OCI-LY3 (cell line): ENCODE results near the gene IDH3G.

ENCODE experiments used
- EZH2phosphoT487 ChIP-seq: fragments of 200-600 bp; shearing (Covaris generic); IDR thresholded peaks from 2 replicates; pipeline ENCODE4 v1.6.1; 2018; ENCODE audit warnings: antibody characterized with exemption, mixed run types, low read depth
- TF ChIP-seq, protein P1 (sequence below): fragments of 200-600, 300-600 bp; sonication (generic); IDR thresholded peaks from 2 replicates; pipeline ENCODE4 v1.5.1; 2014; ENCODE audit warnings: antibody characterized with exemption, low read length, low read depth

DNA sequence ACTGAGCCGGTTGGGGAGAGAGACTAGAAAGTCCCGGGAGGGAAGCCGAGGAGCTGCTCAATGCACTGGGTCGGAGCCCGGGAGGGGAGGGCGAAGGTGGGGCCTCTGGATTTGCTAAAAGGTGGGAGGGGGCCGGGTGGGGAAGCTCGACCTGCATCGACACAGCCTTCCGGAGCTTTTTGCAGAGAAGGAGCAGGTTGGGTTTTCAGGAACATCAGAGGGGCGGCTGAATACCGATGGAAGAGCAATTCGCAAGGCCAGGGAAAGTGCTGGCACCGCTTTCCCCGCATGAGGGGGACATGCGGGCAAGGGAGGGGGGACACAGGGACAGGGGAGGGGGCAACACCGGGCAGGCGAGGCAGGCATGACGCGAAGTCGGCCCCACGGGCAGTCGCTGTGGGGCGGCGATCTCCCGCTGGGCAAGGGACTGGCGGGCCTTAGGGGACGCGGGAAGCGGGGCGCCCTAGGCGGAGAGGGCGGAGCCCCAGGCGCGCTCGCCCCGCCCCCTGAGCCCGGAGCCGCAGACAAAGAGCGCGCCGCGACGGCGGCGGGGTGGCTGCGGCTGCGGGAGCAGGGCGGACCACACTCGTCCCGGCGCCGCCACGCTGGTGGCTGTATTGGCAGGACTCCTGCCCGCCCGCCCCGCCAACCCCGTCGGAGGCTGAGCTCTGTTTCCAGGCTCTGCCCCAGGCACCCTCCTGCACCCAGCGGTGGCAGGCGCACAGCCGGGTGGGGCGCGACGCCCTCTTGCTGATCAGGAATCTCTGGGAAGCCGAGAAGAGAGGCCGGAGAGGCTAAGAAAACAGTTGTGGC lies 24.6 kb upstream of the IDH3G start:
- TF ChIP-seq, protein P1, sequence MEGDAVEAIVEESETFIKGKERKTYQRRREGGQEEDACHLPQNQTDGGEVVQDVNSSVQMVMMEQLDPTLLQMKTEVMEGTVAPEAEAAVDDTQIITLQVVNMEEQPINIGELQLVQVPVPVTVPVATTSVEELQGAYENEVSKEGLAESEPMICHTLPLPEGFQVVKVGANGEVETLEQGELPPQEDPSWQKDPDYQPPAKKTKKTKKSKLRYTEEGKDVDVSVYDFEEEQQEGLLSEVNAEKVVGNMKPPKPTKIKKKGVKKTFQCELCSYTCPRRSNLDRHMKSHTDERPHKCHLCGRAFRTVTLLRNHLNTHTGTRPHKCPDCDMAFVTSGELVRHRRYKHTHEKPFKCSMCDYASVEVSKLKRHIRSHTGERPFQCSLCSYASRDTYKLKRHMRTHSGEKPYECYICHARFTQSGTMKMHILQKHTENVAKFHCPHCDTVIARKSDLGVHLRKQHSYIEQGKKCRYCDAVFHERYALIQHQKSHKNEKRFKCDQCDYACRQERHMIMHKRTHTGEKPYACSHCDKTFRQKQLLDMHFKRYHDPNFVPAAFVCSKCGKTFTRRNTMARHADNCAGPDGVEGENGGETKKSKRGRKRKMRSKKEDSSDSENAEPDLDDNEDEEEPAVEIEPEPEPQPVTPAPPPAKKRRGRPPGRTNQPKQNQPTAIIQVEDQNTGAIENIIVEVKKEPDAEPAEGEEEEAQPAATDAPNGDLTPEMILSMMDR = no peak
- TF ChIP-seq EZH2phosphoT487 = no peak
